AG10803 (cell line): Measurements from ENCODE around the gene ALG6.
"Not testable (repeated sequence)": the region's sequence is repeated elsewhere in the genome, so short reads cannot be mapped to it uniquely, and the experiment has no call there.

Experiments used
- DNase-seq: peaks from one replicate; pipeline ENCODE4 v3.0.0; 2010; ENCODE audit warnings: low read depth
- H3K4me3 ChIP-seq: 2 replicates; pipeline ENCODE4 v1.5.1; 2011; ENCODE audit warnings: mild to moderate bottlenecking, low read length, control low read depth
- CTCF ChIP-seq: conservative IDR thresholded peaks from 2 replicates; pipeline ENCODE4 v1.5.1; 2011; ENCODE audit warnings: mild to moderate bottlenecking, low read length, control low read depth, inconsistent platforms

ALG6 gene

DNA sequence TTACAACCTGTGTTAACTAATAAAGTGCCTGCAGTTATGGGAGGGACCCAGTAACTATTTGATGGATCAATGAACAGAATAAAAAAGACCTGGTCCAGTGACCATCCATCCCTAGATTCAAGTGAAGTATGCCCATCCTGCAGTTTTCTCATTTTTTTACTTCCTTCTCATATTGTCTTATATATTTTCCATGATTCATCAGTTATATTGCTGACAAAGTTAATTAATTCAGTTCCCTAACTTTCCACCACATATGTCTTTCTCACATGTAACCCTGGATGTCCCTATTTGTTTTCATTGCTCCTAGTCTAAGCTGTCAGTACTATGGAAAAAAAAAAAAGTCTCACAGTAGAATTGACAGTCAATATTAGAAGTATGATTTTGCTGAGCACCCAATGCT, 91.3 kb downstream of the ALG6 start:
- no peak for TF ChIP-seq CTCF
- no peak overlapping the region for H3K4me3 ChIP-seq
- DNase-seq = no peak

DNA sequence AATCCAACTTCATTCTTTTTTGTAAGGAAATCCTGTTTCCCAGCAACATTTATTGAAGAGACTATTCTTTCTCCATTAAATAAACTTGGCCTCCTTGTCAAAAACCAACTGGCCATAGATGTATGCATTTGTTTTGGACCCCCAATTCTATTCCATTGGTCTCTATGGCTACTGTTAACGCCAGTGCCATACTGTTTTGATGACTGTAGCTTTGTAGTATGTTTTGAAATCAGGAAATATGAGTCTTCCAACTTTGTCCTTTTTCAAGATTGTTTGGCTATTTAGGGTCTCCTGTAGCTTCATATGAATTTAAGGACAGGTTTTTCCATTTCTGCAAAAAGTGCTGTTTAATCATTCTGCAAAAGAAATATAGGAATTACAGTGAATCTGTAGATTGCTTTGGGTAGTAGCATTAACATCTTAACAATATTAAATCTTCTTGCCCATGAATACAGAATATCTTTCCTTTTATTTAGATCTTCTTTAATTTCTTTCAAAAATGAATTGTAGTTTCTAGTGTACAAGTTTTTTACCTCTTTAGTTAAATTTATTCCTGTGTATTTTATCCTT, 94.3 kb downstream of the ALG6 start:
- TF ChIP-seq CTCF = no peak
- no peak for DNase-seq
- no peak overlapping the region for H3K4me3 ChIP-seq

DNA sequence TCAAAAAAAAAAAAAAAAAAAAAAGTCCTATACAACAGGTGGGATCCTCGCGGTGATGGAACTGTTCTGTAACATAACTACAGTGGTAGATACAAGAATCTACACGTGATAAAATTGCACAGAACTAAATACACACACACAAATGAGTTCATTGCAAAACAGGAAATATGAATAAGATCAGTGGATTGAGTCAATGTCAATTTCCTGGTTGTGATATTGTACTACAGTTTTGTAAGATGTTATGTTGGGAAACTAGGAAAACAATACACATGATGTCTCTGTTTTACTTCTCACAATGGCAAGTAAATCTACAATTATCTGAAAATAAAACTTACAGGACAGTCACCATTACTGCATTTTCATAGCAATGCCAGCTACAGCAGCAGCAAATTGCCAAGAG, 95.8 kb downstream of the ALG6 start:
- peak; percentile 51 for DNase-seq
- TF ChIP-seq CTCF = no peak
- H3K4me3 ChIP-seq = no peak overlapping the region

DNA sequence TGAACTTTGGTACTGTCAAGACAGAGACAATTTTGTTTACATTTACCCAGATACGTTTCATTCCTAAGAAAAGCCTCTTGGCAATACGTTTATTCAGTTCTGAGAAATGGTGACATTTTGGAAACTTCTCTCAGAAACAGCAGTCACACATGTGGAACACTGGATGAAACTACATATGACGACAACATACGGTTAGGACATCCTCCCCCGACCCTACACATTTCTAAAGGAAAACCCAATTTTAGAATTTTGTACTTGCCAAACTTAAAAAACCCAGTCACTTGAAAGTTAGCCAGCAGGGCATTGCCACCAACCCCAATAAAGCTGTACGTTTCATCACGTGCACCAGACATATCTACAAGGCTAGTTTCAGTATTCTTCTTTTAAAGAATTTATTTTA, 98.8 kb downstream of the ALG6 start:
- no peak for DNase-seq
- no peak overlapping the region for H3K4me3 ChIP-seq
- no peak for TF ChIP-seq CTCF

GRCh38 chr1:63466759-63467158, 99.3 kb downstream of the ALG6 start:
- no peak for TF ChIP-seq CTCF
- DNase-seq = no peak
- no peak overlapping the region for H3K4me3 ChIP-seq

DNA sequence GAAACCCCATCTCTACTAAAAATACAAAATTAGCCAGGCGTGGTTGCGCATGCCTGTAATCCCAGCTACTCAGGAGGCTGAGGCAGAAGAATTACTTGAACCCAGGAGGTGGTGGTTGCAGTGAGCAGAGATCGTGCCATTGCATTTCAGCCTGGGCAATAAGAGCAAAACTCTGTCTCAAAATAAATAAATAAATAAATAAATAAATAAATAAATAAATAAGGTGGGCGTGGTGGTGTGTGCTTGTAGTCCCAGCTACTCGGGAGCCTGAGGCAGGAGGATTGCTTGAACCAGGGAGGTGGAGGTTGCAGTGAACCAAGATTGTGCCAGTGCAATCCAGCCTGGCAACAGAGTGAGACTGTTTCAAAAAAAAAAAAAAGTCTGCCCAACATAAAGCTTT, 101.3 kb downstream of the ALG6 start:
- not testable (repeated sequence) for H3K4me3 ChIP-seq, DNase-seq

- no peak for TF ChIP-seq CTCF
- peak; percentile 9 for DNase-seq
- no peak overlapping the region for H3K4me3 ChIP-seq
Measured at GRCh38 chr1:63475761-63476160, 108.3 kb downstream of the ALG6 start.

DNA sequence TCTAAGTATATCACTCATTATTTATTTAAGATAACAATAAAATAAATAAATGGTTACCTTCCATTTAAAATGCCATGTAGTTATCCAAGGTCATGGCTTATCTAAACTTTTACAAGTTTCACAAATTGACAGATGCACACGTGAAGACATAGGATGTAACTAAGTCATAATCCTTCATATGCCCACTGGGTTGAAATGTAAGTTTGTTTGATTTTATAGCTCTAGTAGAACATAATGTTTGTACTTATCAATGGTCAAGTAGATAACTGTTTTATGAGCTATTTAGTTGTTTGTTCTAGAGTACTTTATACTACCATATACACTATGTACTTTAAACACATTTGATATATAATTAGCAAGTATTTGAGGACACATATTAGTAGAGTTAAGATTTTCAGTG, 112.6 kb downstream of the ALG6 start:
- no peak for TF ChIP-seq CTCF
- H3K4me3 ChIP-seq = no peak overlapping the region
- DNase-seq = no peak
